ENCODE data around the gene KRT39.

KRT39 gene

GRCh38 chr17:40937384-40937819 is 29.3 kb downstream of the KRT39 start, which contains the start of gene KRT23:
TSS of gene KRT23 (minus strand) at chr17:40937646. CDS start at chr17:40936603, 1,043 bp downstream.
- H3K79me2 ChIP-seq (ENCODE audit: insufficient read depth, low read length), result no peaks in the 10 kb centered on the region
- H3K36me3 ChIP-seq (ENCODE audit: insufficient read depth, low read length), result no peaks in the 10 kb centered on the region
- H3K9ac ChIP-seq (ENCODE audit: low read depth, low read length), result no peak within 1 kb of the TSS
- H3K4me2 ChIP-seq (ENCODE audit: insufficient read depth, low read length), result no peak within 1 kb of the TSS
- H4K20me1 ChIP-seq (ENCODE audit: insufficient read depth, low read length), result no peaks in the 10 kb centered on the region
- no peak for DNase-seq
- H2AFZ ChIP-seq (ENCODE audit: low read depth, low read length), result no peak within 1 kb of the TSS
- H3K27ac ChIP-seq (ENCODE audit: low read length), result no peak within 1 kb of the TSS
- no peak for ATAC-seq (ENCODE audit: insufficient read depth, low read depth)
- no peaks in the 10 kb centered on the region for H3K4me1 ChIP-seq (ENCODE audit: insufficient read depth, low read length)
- peaks cover 43% of the 10 kb centered on the region for H3K27me3 ChIP-seq (ENCODE audit: insufficient read depth, low read length, poor library complexity)
- no peak within 1 kb of the TSS for H3K4me3 ChIP-seq (ENCODE audit: low read depth in 1 of 2, low read length in 2 of 2)
- H3K9me3 ChIP-seq (ENCODE audit: insufficient read depth, low read length, severe bottlenecking), result no peaks in the 10 kb centered on the region
- no peak for TF ChIP-seq EZH2 (IDR thresholded peaks at IDR 0.05; ENCODE audit: borderline replicate concordance, low read depth, low read length, severe bottlenecking)
- no peak for TF ChIP-seq CTCF (IDR thresholded peaks at IDR 0.05; ENCODE audit: borderline replicate concordance, extremely low read depth, low read length, poor library complexity, severe bottlenecking)

GRCh38 chr17:40936976-40937375 is 29.8 kb downstream of the KRT39 start:
- H2AFZ ChIP-seq (ENCODE audit: low read depth, low read length), result no peak overlapping the region

GRCh38 chr17:40936437-40936971 is 30.2 kb downstream of the KRT39 start:
- H3K4me3 ChIP-seq (ENCODE audit: low read depth in 1 of 2, low read length in 2 of 2), result no peak overlapping the region
- DNase-seq (no peak), ATAC-seq (ENCODE audit: insufficient read depth, low read depth) (no peak)
- H3K27ac ChIP-seq (ENCODE audit: low read length), result no peak overlapping the region
- H3K4me2 ChIP-seq (ENCODE audit: insufficient read depth, low read length), result no peak overlapping the region
- H3K79me2 ChIP-seq (ENCODE audit: insufficient read depth, low read length), result no peaks in the 10 kb centered on the region
- no peak for TF ChIP-seq EZH2 (IDR thresholded peaks at IDR 0.05; ENCODE audit: borderline replicate concordance, low read depth, low read length, severe bottlenecking)
- TF ChIP-seq CTCF (IDR thresholded peaks at IDR 0.05; ENCODE audit: borderline replicate concordance, extremely low read depth, low read length, poor library complexity, severe bottlenecking), result no peak
- peaks cover 43% of the 10 kb centered on the region for H3K27me3 ChIP-seq (ENCODE audit: insufficient read depth, low read length, poor library complexity)
- H2AFZ ChIP-seq (ENCODE audit: low read depth, low read length), result no peak overlapping the region
- no peaks in the 10 kb centered on the region for H3K9me3 ChIP-seq (ENCODE audit: insufficient read depth, low read length, severe bottlenecking)
- H4K20me1 ChIP-seq (ENCODE audit: insufficient read depth, low read length), result no peaks in the 10 kb centered on the region
- H3K9ac ChIP-seq (ENCODE audit: low read depth, low read length), result no peak overlapping the region
- no peaks in the 10 kb centered on the region for H3K36me3 ChIP-seq (ENCODE audit: insufficient read depth, low read length)
- no peaks in the 10 kb centered on the region for H3K4me1 ChIP-seq (ENCODE audit: insufficient read depth, low read length)

More at GRCh38 chr17:40936976-40937375, 29.8 kb downstream of the KRT39 start:
- H3K4me3 ChIP-seq (ENCODE audit: low read depth in 1 of 2, low read length in 2 of 2), result no peak overlapping the region
- no peaks in the 10 kb centered on the region for H4K20me1 ChIP-seq (ENCODE audit: insufficient read depth, low read length)
- H3K27me3 ChIP-seq (ENCODE audit: insufficient read depth, low read length, poor library complexity), result peaks cover 43% of the 10 kb centered on the region
- no peak overlapping the region for H3K9ac ChIP-seq (ENCODE audit: low read depth, low read length)
- no peaks in the 10 kb centered on the region for H3K36me3 ChIP-seq (ENCODE audit: insufficient read depth, low read length)
- TF ChIP-seq EZH2 (IDR thresholded peaks at IDR 0.05; ENCODE audit: borderline replicate concordance, low read depth, low read length, severe bottlenecking) (no peak), CTCF (IDR thresholded peaks at IDR 0.05; ENCODE audit: borderline replicate concordance, extremely low read depth, low read length, poor library complexity, severe bottlenecking) (no peak)
- no peak overlapping the region for H3K27ac ChIP-seq (ENCODE audit: low read length)
- no peak for ATAC-seq (ENCODE audit: insufficient read depth, low read depth)
- H3K4me1 ChIP-seq (ENCODE audit: insufficient read depth, low read length), result no peaks in the 10 kb centered on the region
- H3K9me3 ChIP-seq (ENCODE audit: insufficient read depth, low read length, severe bottlenecking), result no peaks in the 10 kb centered on the region
- no peak overlapping the region for H3K4me2 ChIP-seq (ENCODE audit: insufficient read depth, low read length)
- DNase-seq, result no peak
- no peaks in the 10 kb centered on the region for H3K79me2 ChIP-seq (ENCODE audit: insufficient read depth, low read length)

Measured in DND-41 (cell line).